ENCODE measurements around the gene MZT2B.
"Not testable (repeated sequence)": the region's sequence is repeated elsewhere in the genome, so short reads cannot be mapped to it uniquely, and the experiment has no call there.

Gene MZT2B

DNA sequence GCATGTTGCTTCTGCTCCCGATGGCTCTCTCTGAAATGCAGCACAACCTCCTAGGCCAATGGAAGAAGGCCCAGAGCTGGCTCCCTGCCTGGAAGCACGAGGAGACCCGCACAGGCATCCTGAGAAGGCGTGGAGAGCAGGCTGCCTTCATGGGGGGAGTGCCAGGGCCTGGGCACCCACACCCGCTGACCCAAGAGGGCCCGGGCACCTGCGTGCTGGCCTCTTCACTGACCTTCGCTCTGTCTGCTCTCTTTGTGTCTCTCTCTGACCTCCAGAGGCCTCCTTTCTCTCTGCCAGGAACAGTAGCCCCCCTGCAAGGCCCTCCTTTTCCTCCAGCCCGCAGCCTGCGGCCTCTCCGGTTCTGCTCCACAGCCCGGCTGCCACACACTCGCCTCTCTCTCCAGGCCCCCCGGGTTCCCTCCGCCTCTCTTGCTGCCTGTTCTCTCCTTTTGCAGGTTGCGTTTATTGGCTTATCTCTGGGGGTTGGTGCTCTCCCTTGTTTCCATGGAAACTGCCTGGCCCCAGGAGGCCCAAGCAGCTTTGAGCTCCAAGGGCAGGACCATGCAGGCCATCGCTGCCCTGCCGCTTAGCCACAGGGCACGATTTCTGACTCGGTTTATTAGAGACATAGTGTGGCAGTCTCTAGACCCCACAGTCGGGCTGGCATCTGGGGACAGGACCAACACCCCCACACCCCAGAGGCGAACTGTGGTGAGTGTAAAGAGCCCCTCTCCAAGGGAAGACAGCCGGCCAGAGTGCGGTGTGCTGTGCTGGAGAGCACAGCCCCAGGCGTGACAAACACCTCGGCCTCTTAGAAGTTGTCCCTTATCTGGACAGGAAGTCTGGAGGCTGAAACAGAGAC lies 1.7 kb downstream of the MZT2B start:
- peak overlapping the region; percentile 88 for H3K4me3 ChIP-seq (replicated peaks; ENCODE audit: low read depth, low read length)
- no peak for DNase-seq (ENCODE audit: extremely low read depth, low read depth)
- TF ChIP-seq, protein P1, sequence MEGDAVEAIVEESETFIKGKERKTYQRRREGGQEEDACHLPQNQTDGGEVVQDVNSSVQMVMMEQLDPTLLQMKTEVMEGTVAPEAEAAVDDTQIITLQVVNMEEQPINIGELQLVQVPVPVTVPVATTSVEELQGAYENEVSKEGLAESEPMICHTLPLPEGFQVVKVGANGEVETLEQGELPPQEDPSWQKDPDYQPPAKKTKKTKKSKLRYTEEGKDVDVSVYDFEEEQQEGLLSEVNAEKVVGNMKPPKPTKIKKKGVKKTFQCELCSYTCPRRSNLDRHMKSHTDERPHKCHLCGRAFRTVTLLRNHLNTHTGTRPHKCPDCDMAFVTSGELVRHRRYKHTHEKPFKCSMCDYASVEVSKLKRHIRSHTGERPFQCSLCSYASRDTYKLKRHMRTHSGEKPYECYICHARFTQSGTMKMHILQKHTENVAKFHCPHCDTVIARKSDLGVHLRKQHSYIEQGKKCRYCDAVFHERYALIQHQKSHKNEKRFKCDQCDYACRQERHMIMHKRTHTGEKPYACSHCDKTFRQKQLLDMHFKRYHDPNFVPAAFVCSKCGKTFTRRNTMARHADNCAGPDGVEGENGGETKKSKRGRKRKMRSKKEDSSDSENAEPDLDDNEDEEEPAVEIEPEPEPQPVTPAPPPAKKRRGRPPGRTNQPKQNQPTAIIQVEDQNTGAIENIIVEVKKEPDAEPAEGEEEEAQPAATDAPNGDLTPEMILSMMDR (IDR thresholded peaks at IDR 0.05; ENCODE audit: low read depth, low read length, missing control alignments) = no peak

DNA sequence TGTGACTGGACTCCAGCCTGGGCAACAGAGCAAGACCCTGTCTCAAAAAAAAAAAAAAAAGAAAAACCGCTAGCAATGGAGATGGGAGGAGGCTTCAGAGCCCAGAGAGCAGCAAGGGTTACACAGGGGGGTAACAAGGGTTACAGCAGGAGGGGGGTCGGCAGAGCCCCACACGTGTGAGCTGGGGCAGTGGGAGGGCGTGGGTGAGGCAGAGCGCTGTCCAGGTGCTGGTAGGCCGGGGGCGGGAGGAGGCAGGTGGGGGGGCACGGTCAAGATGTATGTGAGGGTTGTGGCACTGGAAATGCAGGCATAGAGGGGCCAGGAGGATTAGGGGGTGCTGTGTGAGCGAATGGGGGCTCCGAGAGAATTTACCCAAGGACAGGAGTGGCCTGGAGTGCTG lies 3.4 kb downstream of the MZT2B start:
- no peak overlapping the region for H3K4me3 ChIP-seq (replicated peaks; ENCODE audit: low read depth, low read length)
- TF ChIP-seq, protein P1 (IDR thresholded peaks at IDR 0.05; ENCODE audit: low read depth, low read length, missing control alignments) = no peak
- DNase-seq (ENCODE audit: extremely low read depth, low read depth) = no peak

DNA sequence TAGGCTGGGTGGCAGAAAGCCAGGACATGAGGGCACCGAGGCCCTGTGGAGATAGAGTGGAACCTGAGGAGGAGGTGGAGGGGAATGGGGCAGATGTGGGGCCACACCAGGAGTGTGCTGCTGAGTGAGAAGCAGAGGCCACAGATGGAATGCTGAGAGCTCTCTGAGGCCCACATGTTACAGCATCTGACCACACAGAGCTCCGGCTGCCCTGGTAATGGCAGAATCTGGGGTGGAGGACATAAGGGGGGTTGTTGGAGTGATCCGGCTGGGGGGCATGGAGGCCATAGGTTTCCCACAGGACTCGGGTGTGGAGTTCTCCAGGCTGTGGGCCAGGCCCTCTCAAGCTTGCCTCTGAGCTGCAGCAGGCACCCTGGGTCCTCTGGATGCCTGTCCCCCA lies 3.8 kb downstream of the MZT2B start:
- H3K4me3 ChIP-seq (replicated peaks; ENCODE audit: low read depth, low read length) = no peak overlapping the region
- TF ChIP-seq, protein P1 (IDR thresholded peaks at IDR 0.05; ENCODE audit: low read depth, low read length, missing control alignments) = no peak

DNA sequence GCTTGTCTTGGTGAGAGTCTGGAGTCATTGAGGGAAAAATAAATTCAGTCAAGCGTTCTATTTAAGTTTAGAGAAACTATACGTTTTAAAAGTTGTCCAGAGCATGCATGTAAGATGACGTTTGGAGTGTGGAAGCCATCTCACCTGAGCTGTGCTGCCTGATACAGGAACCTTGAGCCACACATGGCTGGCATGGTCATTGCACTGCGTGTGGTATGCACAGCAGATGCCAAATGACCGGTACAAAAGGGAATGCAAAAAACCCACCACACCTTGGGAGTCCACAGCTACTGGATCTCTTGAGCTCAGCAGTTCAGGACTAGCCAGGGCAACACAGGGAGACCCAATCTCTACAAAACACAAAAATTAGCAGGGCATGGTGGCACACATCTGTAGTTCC lies 4.3 kb downstream of the MZT2B start:
- TF ChIP-seq, protein P1 (IDR thresholded peaks at IDR 0.05; ENCODE audit: low read depth, low read length, missing control alignments) = no peak
- no peak for DNase-seq (ENCODE audit: extremely low read depth, low read depth)
- H3K4me3 ChIP-seq (replicated peaks; ENCODE audit: low read depth, low read length) = no peak overlapping the region

More for the DNA sequence above, 3.8 kb downstream of the MZT2B start:
- DNase-seq (ENCODE audit: extremely low read depth, low read depth) = no peak

DNA sequence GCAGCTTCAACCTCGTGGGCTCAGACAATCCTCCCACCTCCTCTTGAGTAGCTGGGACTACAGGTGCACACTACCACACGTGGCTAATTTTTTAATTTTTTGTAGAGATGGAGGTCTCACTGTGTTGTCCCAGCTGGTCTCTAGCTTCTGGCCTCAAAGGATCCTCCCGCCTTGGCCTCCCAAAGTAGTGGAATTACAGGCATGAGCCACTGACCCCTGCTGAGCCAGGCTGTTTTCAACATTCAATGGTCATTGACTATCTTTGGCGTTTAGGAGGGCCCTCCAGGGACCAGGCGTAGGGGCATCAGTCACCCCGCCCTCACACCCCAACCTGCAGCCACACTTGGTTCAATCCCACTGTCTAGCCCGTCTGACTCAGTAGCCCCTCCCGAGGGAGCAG lies 5.2 kb downstream of the MZT2B start:
- H3K4me3 ChIP-seq (replicated peaks; ENCODE audit: low read depth, low read length) = no peak overlapping the region
- no peak for DNase-seq (ENCODE audit: extremely low read depth, low read depth)
- TF ChIP-seq, protein P1 (IDR thresholded peaks at IDR 0.05; ENCODE audit: low read depth, low read length, missing control alignments) = no peak

DNA sequence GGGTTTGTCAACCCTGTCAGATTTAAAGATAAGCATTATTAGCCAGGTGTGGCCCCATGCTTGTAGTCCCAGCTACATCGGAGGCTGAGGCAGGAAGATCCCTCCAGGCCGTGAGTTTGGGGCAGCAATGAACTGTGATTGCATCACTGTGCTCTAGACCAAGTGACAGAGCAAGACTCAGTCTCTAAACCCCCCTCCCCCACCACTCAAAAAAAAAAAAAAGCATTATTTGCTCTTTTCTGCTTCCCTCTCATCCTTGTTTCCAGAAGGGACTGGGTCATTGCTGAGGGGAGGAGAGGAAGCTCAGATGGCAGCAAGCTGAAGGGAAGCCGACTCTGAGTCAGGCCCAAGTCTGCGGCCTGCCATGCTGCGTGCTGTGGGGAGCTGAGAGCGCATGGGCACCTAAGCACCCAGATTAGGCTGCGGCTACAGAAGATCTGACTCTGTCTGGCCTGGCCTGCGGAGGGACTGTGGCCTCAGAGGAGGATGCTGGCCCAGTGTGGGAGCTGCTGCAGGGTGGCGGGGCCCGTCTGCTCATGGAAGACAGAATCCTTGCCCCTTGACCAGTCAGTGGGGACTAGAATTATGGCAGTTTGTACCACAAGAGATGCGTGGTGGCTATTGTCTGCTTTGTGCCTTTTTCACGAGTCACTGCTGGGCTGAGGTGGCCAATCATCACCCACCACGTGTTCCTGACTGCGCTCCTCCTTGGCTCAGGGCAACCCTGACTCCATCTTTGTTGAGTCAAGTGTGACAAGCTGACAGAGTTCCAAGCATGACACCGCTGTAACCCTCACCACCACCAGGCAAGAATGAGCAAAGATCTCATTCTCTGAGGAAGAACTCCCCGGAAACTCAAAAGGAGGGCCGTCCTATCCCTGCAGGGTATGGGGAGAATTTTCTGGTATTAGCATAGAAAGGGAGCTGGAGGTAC lies 6.1 kb downstream of the MZT2B start:
- not testable (repeated sequence) for H3K4me3 ChIP-seq (replicated peaks; ENCODE audit: low read depth, low read length); DNase-seq (ENCODE audit: extremely low read depth, low read depth)

DNA sequence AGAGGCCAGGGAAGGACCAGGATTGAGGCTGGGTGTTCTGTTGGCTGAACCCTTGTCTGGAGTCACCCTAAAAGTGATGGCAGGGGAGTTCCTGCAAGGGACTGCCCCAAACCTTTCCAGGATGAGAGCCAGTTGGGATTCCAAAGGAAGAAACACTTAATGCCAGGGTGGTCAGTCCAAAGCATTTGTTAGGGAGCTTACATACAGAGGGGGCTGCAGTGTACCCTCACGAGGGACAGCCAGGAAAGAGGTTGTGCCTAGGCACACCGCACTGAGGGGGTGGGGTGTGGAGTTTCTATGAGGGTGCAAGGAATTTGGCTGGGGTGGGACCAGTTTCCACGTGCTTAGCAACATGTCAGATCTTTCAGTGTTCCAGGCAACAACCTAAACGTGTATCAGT lies 6.9 kb downstream of the MZT2B start:
- H3K4me3 ChIP-seq (replicated peaks; ENCODE audit: low read depth, low read length); DNase-seq (ENCODE audit: extremely low read depth, low read depth): not testable (repeated sequence)
